Measurements from ENCODE around the gene NNMT.

NNMT gene

GRCh38 chr11:114285599-114285998 lies 10.6 kb upstream of the NNMT start:
- DNase-seq: no peak

- no peak for DNase-seq
Measured at GRCh38 chr11:114286229-114286628, 10.0 kb upstream of the NNMT start.

- no peak for DNase-seq
Measured at GRCh38 chr11:114287154-114287553, 9.0 kb upstream of the NNMT start.

- no peak for DNase-seq
Measured at GRCh38 chr11:114288136-114288535, 8.1 kb upstream of the NNMT start.

GRCh38 chr11:114289779-114290178 lies 6.4 kb upstream of the NNMT start:
- no peak for DNase-seq

- no peak for DNase-seq
Measured at GRCh38 chr11:114290503-114291235, 5.5 kb upstream of the NNMT start.

- no peak for DNase-seq
Measured at GRCh38 chr11:114291381-114291780, 4.8 kb upstream of the NNMT start.

- no peak for DNase-seq
Measured at GRCh38 chr11:114291842-114292680, 4.1 kb upstream of the NNMT start.

- no peak for DNase-seq
Measured at GRCh38 chr11:114293201-114293711, 2.9 kb upstream of the NNMT start.

GRCh38 chr11:114296605-114297372 lies 590 bp downstream of the NNMT start:
- no peak for DNase-seq

GRCh38 chr11:114297806-114298709 lies 1.9 kb downstream of the NNMT start:
- no peak for DNase-seq

- DNase-seq: no peak
Measured at GRCh38 chr11:114298710-114299109, 2.5 kb downstream of the NNMT start.

- no peak for DNase-seq
Measured at GRCh38 chr11:114301088-114301487, 4.9 kb downstream of the NNMT start.

GRCh38 chr11:114301927-114302326 lies 5.7 kb downstream of the NNMT start:
- no peak for DNase-seq

- no peak for DNase-seq
Measured at GRCh38 chr11:114302663-114303062, 6.5 kb downstream of the NNMT start.

GRCh38 chr11:114304065-114304464 lies 7.9 kb downstream of the NNMT start:
- DNase-seq: no peak

- no peak for DNase-seq
Measured at GRCh38 chr11:114304969-114305368, 8.8 kb downstream of the NNMT start.

- DNase-seq: no peak
Measured at GRCh38 chr11:114307524-114308203, 11.5 kb downstream of the NNMT start.

- no peak for DNase-seq
Measured at GRCh38 chr11:114308689-114309089, 12.5 kb downstream of the NNMT start.

GRCh38 chr11:114309517-114309916 lies 13.3 kb downstream of the NNMT start:
- DNase-seq: no peak

GRCh38 chr11:114310095-114310494 lies 13.9 kb downstream of the NNMT start:
- no peak for DNase-seq

GRCh38 chr11:114311946-114312345 lies 15.7 kb downstream of the NNMT start:
- no peak for DNase-seq

Measured in activated effector memory CD4-positive, alpha-beta T cell treated with Interleukin-2 at 50 U/mL for 16 hours (primary cell).